ENCODE data around the gene PLA2G15.

Gene PLA2G15

DNA sequence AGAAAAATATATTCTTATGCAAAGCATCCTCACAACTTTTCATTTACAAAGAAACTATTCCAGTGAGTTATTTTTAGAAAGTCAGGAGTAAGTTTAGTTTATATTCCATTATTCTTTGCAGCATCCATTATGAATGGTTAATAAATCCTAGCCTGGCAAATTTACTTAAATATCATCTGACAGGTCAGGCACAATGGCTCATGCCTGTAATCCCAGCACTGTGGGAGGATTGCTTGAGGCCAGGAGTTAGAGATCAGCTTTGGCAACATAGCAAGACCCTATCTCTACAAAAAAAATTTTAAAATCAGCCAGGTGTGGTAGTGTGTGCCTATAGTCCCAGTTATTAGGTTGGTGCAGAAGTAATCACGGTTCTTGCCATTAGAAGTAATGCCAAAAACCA lies 22.1 kb upstream of the PLA2G15 start:
- Histone ChIP-seq H3K27ac (replicated peaks) (no peak overlapping the region), H3K27me3 (ENCODE audit: insufficient read depth, poor library complexity, severe bottlenecking) (no peaks in the 10 kb centered on the region), H3K4me3 (replicated peaks; ENCODE audit: insufficient read depth, low read length) (no peak overlapping the region)
- no peak for DNase-seq (ENCODE audit: low read depth in 1 of 2, low spot score in 1 of 2)
- TF ChIP-seq, protein P1, sequence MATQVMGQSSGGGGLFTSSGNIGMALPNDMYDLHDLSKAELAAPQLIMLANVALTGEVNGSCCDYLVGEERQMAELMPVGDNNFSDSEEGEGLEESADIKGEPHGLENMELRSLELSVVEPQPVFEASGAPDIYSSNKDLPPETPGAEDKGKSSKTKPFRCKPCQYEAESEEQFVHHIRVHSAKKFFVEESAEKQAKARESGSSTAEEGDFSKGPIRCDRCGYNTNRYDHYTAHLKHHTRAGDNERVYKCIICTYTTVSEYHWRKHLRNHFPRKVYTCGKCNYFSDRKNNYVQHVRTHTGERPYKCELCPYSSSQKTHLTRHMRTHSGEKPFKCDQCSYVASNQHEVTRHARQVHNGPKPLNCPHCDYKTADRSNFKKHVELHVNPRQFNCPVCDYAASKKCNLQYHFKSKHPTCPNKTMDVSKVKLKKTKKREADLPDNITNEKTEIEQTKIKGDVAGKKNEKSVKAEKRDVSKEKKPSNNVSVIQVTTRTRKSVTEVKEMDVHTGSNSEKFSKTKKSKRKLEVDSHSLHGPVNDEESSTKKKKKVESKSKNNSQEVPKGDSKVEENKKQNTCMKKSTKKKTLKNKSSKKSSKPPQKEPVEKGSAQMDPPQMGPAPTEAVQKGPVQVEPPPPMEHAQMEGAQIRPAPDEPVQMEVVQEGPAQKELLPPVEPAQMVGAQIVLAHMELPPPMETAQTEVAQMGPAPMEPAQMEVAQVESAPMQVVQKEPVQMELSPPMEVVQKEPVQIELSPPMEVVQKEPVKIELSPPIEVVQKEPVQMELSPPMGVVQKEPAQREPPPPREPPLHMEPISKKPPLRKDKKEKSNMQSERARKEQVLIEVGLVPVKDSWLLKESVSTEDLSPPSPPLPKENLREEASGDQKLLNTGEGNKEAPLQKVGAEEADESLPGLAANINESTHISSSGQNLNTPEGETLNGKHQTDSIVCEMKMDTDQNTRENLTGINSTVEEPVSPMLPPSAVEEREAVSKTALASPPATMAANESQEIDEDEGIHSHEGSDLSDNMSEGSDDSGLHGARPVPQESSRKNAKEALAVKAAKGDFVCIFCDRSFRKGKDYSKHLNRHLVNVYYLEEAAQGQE (IDR thresholded peaks at IDR 0.05; ENCODE audit: insufficient replicate concordance, low read depth) = no peak
- no peak for TF ChIP-seq SPI1 (IDR thresholded peaks at IDR 0.05; ENCODE audit: borderline replicate concordance, low read depth)

DNA sequence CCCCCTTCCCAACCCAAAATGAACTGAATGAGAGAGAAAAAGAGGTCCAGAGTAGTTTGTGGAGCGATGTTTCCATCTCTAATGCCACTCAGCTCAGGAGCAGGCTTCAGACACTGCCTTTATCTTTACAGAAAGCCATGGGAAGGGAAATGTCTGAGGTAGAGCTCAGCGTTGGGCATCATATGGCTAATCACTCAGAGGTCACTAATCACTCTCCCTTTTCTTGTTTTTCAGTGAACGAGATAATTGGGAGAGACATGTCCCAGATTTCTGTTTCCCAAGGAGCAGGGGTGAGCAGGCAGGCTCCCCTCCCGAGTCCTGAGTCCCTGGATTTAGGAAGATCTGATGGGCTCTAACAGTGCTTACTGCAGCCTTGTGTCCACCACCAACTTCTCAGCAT lies 19.1 kb upstream of the PLA2G15 start:
- no peak overlapping the region for H3K4me3 ChIP-seq (replicated peaks; ENCODE audit: insufficient read depth, low read length)
- H3K27me3 ChIP-seq (ENCODE audit: insufficient read depth, poor library complexity, severe bottlenecking) = no peaks in the 10 kb centered on the region
- DNase-seq (ENCODE audit: low read depth in 1 of 2, low spot score in 1 of 2) = no peak
- H3K27ac ChIP-seq (replicated peaks) = no peak overlapping the region
- TF ChIP-seq, protein P2, sequence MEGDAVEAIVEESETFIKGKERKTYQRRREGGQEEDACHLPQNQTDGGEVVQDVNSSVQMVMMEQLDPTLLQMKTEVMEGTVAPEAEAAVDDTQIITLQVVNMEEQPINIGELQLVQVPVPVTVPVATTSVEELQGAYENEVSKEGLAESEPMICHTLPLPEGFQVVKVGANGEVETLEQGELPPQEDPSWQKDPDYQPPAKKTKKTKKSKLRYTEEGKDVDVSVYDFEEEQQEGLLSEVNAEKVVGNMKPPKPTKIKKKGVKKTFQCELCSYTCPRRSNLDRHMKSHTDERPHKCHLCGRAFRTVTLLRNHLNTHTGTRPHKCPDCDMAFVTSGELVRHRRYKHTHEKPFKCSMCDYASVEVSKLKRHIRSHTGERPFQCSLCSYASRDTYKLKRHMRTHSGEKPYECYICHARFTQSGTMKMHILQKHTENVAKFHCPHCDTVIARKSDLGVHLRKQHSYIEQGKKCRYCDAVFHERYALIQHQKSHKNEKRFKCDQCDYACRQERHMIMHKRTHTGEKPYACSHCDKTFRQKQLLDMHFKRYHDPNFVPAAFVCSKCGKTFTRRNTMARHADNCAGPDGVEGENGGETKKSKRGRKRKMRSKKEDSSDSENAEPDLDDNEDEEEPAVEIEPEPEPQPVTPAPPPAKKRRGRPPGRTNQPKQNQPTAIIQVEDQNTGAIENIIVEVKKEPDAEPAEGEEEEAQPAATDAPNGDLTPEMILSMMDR (IDR thresholded peaks at IDR 0.05; ENCODE audit: insufficient read depth, low read length) = no peak
- TF ChIP-seq GABPA (IDR thresholded peaks at IDR 0.05; ENCODE audit: low read depth) = no peak
- no peak for TF ChIP-seq POLR2AphosphoS5 (IDR thresholded peaks at IDR 0.05; ENCODE audit: low read depth)
- TF ChIP-seq, protein P1 (IDR thresholded peaks at IDR 0.05; ENCODE audit: insufficient replicate concordance, low read depth) = no peak
- TF ChIP-seq SPI1 (IDR thresholded peaks at IDR 0.05; ENCODE audit: borderline replicate concordance, low read depth) = no peak

DNA sequence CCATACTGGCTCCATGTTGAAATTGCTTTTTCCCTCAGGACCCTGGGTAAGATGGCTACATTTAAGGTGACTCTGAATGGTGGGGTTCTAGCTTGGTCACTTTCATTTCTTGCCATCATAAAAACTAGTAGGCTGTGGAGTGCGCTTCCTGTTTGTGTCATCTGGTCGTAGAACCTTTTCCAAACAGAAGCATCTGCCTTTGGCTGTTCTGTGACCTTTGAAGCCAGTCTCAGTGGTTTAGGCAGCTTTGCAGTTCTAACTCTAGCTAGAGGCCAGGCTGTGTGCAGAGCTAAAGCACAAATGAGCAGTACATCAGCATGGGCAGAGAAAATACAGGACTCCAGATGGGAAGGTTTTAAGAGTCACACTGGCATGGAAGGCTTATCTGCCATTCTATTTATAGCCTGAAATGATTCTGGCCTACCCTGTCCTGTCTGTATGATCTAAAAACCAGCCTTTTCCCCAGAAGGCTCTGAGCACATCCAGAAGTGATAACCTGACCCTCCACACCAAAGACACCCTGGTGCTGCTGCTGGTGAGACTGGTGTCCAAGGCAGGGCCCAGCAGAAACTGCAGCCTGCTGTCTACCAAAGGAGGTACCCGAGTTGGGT lies 17.9 kb upstream of the PLA2G15 start:
- Histone ChIP-seq H3K27me3 (ENCODE audit: insufficient read depth, poor library complexity, severe bottlenecking) (no peaks in the 10 kb centered on the region), H3K27ac (replicated peaks) (no peak overlapping the region), H3K4me3 (replicated peaks; ENCODE audit: insufficient read depth, low read length) (no peak overlapping the region)
- no peak for DNase-seq (ENCODE audit: low read depth in 1 of 2, low spot score in 1 of 2)
- TF ChIP-seq SPI1 (IDR thresholded peaks at IDR 0.05; ENCODE audit: borderline replicate concordance, low read depth) = no peak
- TF ChIP-seq, protein P2 (IDR thresholded peaks at IDR 0.05; ENCODE audit: insufficient read depth, low read length) = no peak
- TF ChIP-seq, protein P1 (IDR thresholded peaks at IDR 0.05; ENCODE audit: insufficient replicate concordance, low read depth) = no peak
- TF ChIP-seq POLR2AphosphoS5 (IDR thresholded peaks at IDR 0.05; ENCODE audit: low read depth) = no peak
